D721Med (cell line): ENCODE measurements around the gene GRAMD2A.

Experiments used
- DNase-seq: peaks from one replicate; pipeline ENCODE4 v3.0.0; 2011; ENCODE audit warnings: low spot score; ENCODE audit not compliant: insufficient read length
- FAIRE-seq: peaks from 2 replicates; lab custom pipeline; 2011; peaks lifted over from hg19 to GRCh38; lab: Jason Lieb, UNC
- TF ChIP-seq, protein P1 (sequence below): IDR thresholded peaks from 2 replicates; pipeline ENCODE4 v1.5.1; 2012; ENCODE audit warnings: mild to moderate bottlenecking, control low read depth; ENCODE audit not compliant: insufficient read depth; ENCODE audit errors: missing control alignments

Gene GRAMD2A

GRCh38 chr15:72202801-72203506 lies 5.4 kb upstream of the GRAMD2A start:
- FAIRE-seq (no peak), DNase-seq (no peak)
- TF ChIP-seq, protein P1, sequence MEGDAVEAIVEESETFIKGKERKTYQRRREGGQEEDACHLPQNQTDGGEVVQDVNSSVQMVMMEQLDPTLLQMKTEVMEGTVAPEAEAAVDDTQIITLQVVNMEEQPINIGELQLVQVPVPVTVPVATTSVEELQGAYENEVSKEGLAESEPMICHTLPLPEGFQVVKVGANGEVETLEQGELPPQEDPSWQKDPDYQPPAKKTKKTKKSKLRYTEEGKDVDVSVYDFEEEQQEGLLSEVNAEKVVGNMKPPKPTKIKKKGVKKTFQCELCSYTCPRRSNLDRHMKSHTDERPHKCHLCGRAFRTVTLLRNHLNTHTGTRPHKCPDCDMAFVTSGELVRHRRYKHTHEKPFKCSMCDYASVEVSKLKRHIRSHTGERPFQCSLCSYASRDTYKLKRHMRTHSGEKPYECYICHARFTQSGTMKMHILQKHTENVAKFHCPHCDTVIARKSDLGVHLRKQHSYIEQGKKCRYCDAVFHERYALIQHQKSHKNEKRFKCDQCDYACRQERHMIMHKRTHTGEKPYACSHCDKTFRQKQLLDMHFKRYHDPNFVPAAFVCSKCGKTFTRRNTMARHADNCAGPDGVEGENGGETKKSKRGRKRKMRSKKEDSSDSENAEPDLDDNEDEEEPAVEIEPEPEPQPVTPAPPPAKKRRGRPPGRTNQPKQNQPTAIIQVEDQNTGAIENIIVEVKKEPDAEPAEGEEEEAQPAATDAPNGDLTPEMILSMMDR: no peak

- FAIRE-seq: no peak
- DNase-seq: no peak
- TF ChIP-seq, protein P1: no peak
Observed at GRCh38 chr15:72202302-72202701, 4.7 kb upstream of the GRAMD2A start.

DNA sequence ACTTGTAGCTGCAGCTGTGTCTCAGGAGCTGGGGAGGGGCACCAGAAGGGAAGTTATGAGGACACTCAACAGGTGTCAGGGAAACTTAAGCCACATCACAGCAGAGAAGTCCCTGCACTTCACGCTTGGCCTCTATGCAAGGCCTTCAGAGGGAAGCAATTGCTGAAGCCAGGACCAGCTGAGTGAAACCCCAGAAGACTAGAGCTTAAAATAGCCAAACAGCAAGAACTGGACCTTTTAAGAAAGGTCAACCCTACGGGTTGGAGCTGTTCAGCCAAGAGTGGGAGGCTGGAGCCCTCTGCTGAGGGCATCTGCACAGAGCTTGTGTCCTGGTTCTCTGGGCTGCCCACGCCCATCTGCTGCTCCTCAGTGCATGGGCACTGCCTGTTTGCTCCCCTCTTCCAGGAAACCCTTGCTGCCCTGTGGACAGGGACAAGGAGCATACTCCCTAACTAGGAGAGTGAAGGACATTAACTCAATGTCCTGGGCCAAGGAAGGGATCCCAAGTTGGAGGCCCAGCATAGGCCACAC lies 3.9 kb upstream of the GRAMD2A start:
- TF ChIP-seq, protein P1: no peak
- DNase-seq: no peak
- FAIRE-seq: no peak

GRCh38 chr15:72200395-72201237 lies 3.0 kb upstream of the GRAMD2A start:
- FAIRE-seq: no peak
- TF ChIP-seq, protein P1: no peak
- DNase-seq: no peak

DNA sequence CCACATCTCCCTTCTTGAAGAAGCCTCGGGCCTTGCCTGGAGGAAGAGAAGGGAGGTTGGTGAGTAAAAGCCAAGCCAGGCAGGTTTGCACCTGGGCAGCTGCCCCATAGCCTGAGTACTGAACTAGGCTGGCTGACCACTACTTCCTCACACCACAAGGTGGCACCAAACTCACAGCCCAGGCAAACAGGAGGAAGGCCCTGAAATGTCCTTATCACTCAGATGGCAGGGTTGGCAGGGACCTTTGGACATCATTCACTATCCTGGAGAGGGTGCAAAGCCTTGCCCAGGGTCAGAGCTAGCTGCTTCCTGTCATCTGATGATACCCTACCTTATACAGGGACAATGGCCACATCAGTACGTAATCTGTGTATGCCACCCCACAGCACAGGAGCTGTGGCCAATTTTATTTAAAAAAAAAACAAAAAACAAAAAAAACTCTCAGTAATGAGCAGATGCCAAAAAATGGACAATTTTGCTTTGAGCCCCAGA lies 2.2 kb upstream of the GRAMD2A start:
- FAIRE-seq: no peak
- TF ChIP-seq, protein P1: peak; percentile 89
- DNase-seq: peak; percentile 82

GRCh38 chr15:72199205-72199515 lies 1.6 kb upstream of the GRAMD2A start:
- FAIRE-seq: no peak
- TF ChIP-seq, protein P1: no peak
- no peak for DNase-seq
